LoVo (cell line): ENCODE measurements around the gene SLC13A3.

Source experiments
- DNase-seq: peaks from one replicate; pipeline ENCODE4 v3.0.0-alpha.2; 2016; ENCODE audit warnings: low spot score

Gene SLC13A3

DNA sequence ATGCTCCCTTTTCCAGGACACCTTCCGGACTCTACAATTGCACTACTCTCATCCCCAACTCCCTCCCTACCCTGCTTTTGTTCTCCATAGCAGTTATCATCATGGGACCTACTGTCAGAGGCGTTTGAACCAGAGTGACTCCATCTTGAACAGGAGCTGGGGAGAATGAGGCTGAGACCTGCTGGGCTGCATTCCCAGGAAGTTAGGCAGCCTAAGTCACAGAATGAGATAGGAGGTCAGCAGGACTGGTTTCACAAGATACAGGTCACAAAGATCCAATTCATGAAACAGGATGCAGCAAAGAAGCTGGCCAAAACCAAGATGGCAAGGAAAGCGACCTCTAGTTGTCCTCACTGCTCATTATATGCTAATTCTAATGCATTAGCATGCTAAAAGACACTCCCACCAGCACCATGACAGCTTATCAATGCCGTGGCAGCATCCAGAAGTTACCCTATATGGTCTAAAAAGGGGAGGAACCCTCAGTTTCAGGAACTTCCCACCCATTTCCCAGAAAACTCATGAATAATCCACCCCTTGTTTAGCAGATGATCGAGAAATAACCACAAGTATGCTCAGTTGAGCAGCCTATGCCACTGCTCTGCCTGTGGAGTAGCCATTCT is 15.6 kb downstream of the SLC13A3 start:
- DNase-seq, result no peak

DNA sequence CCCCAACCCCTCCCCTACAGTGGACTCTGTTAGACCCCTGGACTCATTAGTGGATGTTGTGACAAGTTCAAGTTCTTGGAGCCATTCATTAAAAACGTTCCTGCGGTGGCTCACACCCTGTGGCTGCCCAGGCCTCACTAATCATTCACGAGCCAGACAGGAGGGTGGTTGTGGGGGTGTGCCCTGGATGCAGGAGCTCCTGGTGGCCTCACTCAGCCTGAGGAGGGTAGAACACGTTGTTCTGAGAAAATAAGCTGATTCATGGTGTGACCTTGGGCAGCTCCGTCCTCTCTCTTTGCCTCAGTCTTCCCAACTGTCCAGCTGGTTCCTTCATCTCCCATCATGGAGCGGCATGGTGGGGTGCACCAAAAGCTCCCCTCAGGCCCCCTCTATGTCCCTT is 16.7 kb downstream of the SLC13A3 start:
- no peak for DNase-seq

DNA sequence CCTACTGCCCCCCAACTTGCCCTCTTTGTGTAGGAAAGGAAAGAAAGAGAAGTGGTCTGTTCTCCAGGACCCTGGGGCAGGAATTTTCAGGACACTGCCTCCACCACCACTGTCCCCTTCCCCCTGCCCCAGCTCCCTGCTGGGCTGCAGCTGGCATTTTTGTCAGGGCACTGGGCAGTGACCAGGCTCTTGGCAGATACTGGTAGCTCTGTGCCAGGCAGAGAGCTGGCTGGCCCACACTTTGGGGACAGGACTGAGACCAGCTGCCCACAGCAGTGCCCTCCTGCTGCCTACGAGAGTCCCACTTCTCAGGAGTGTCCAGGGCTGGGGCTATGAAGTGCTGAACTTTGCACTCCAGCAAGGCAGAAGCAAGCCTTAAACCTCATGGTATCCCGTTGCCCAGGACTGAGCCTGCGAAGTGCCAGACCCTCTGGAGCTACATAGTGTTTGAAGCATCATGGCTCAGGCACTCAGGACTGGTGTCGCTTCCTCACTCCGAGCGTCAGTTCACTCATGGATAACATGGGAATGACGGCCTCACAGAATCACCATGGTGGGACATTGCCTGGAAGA is 19.3 kb downstream of the SLC13A3 start:
- DNase-seq, result no peak

DNA sequence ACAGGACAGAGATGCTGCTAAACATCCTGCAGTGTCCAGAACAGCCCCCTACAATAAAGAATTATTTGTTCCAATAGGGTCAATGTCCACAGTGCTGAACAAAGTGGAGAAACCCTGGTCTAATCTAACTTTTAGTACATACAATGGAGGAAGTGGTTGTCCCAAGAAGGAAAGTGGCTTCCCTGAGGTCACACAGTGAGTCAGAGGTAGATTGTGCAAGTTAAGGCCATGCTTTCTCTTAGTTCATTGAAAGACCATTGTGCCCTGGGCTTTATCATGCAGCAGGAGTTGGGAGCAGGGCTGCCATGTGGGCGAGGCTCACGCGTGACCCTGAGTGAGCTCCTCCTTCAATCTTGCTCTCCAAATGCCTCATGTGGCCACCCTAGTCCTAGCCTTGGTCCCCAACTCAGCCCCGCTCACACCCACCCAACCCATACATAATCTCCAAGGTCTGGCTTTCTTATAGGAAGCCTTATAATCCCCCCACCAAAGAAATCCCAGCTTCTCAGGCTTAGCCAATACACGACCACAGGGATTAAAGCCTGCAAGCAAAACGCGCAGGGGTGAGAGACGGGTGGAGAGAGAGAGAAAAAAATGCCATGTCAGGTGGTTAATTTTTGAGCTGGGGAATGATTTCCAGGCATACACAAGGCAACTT is 19.9 kb downstream of the SLC13A3 start:
- peak; percentile 1 for DNase-seq

DNA sequence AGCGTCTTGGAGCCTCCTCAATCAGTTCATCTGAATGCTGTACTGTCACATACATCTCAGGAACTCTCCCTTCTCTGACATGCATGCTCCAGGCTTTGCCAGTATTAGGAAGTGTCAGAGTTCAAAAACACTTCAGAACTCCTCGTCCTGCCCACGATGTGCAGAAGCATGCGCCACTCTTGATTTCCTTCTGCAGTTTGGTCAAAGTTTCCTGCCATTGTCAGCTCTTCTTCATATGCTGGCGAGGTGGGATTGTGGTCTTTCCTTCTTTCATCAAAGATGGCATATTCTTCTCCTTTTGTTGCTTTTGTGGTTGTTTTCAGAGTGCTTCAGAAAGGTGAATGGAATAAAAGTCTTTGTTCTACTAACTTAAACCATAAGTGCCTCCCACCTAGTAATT is 21.0 kb downstream of the SLC13A3 start:
- DNase-seq, result no peak

DNA sequence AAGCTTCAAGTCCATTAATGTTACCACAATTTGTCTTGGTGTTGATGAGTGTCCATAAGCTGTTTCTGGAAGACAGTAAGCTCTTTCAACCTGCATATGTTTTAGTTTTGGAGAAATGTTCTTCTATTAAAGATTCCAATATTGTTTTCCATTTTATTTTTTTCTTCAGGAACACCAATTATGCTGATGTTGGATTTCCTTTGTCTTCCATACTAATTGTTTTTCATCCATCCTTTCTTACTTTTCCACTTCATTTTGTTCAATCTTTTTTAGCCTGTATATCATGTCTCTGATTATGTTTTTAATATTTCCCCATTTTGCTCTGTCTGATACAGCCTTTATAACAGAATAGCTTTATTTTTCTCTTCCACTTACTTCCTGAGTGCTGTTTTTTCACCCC is 21.9 kb downstream of the SLC13A3 start:
- DNase-seq, result no peak

DNA sequence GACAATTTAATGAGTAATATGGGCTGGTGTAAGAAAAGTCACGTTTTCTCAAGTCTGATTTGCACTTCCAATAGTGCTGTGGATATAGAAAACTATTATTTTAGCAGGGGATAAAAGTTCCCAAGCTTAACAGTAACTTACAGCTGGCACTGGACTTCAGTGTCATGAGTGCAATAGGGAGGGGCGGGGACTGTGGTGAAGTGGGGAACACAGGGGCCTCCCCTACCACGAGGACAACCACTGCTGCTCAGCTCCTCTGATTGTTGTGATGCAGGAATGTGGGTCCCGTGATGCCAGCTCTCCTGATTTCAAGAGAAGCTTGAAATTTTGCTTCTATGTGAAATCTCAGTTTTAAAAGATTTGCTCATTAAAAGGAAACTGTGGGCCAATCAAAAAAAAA is 24.0 kb downstream of the SLC13A3 start:
- DNase-seq, result no peak

DNA sequence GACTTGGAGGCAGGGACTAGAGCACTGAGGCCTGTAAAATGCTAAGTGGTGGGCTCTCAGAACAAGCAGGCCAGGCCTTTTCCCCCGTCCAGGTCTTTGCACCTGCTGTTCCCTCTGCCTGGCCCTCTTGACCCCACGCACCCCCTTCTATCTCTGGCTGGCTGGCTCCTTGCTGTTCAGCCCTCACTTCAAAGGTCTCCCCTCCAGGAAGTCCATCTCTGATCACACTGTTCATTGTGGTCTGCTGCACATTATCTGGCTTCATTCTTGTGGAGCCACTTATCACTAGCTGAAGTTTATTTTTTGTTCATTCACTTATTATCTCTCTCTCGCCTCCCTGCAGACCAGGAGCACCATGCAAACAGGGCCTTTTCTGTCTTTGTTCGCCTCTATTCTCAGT is 24.5 kb downstream of the SLC13A3 start:
- no peak for DNase-seq

DNA sequence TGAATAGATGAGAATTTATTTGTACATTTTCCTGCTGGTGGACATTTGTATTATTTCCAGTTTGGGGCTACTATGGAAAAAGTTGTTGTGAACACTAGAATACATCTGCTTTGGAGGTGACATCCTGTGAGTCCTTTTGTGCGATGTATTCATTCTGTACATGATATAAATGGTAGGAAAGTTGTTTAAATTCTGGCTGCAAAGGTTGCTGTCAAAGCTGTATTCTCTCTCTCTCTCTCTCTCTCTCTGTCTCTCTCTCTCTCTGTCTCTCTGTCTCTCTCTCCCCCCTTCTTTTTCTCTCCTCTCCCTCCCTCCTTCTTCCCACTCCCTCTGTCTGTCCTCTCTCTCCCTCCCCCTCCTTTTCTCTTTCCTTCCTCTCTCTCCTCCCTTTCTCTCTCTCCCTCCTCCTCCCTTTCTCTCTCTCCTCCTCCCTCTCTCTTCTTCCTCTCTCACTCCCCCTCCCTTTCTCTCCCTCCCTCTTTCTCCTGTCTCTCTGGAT is 25.3 kb downstream of the SLC13A3 start:
- DNase-seq, result no peak

DNA sequence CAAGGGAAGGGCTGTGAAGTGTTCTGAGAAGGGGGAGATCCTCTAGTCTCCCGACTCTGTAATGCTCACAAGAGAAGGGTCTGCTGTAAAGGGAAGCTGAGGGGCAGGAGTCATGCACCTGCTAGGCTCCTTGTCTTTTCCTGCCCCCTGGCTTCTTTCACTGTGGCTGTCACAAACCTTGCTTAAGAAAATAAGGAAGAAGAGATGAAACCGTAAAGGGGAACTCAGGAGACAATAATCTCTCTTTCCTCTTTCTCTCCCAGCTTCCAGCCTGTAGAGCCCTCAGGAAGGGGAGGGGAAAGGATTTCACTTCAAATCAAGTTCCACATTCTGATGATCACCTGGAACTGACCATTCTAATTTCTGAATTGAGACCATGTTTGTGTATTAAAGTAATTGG is 26.3 kb downstream of the SLC13A3 start:
- no peak for DNase-seq

DNA sequence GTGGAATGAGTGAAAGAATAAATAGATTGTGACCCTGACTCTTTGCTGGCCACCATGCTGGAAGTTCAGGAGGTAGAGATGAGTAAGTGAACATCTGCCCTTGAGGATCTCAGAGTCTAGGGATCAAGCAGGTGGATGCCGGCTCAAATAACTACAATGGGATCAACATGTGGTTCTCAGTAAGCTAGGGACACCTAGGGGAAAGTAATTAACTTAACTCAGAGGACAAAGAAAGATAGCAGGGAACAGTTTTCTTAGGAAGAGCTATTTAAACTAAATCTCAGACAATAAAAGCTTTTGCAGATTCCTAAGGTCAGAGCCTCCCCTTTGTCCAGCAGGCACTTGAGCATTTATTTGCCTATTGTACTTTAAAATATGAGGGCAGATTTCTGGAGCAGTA is 29.1 kb downstream of the SLC13A3 start:
- no peak for DNase-seq

DNA sequence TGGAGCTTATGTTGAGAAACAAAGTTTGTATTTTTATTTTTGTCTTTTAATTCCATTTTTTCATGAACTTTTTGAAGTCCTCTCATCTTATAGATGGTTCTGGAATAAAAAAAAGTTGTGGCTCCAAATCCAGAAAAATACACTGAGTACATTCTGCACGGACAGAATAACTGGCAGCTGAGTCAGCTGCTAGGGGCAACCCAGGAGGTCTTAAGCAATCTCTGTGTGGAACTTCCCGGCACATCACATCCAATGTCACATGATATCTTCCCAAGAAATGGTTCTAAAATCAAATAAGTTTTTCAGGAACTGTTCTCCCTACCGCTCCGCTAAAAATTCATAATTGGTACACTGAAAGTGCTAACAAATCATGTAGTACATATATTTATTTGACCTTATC is 29.8 kb downstream of the SLC13A3 start:
- no peak for DNase-seq

DNA sequence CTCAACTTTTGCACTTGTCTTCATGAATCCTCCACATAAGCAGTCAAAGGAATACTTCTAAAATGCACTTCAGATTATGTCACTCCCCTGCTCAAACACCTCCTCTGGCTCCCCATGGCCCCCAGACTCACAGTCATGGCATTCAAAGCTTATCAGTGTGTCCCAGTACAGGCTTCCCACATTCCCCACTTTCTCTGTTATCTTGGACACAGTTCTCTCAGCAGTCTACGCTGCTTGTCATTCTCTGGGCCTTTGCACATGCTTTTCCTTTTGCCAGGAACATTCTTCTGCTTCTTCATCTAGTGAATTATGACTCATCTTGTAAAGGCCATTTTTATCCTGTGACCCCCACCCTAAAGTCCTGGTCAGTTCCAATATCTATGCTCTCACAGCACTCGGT is 31.8 kb downstream of the SLC13A3 start:
- no peak for DNase-seq

DNA sequence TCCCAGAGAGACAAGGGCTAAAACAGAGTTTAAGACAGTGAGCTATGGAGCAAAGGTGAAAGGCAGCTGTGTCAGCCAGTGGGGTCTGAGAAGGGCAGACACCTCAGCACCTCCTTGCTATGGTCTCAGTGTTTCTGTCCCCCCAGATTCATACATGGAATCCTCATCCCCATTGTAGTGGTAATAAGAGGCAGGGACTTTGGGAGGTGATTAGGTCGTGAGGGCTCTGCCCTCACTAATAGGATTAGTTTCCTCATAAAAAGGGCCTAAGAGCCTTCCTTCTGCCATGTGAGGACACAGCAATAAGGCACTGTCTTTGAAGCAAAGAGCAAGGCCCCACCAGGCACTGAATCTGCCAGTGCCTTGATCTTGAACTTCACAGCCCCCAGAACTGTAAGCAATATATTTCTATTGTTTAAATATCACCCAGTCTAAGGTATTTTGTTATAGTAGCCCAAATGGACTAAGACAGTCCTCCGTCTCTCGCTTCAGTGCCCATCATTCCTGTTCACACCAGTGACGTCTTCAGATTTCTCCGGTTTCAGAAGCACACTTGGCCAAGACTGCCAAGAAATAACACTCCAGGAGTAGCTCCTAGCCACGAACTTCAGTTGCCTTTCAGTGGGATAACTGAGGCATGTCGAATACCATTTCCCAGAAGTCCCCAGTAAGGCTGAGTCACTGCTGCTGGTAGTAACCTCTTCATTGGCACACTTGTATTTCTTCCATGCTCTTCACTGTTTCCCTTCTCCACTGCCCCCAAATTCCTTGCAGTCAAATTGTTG is 32.8 kb downstream of the SLC13A3 start:
- no peak for DNase-seq

DNA sequence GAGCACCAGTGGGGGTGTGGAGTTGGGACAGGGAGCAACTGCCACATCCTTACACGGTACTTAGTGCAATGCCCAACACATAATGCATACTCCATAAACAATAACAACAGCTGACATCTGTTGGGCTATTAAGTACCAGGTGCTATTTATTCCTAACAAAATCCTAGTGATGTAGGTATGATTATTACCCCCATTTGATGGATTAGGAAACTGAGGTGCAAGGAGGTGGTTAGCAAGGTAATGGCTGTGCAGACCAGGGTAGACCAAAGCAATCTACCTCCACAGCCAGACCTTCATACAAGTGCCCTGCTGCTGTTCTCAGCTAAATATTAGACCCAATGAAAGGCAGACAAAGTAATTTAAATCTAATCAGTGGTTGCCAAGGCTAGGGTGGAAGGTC is 36.8 kb downstream of the SLC13A3 start:
- no peak for DNase-seq

DNA sequence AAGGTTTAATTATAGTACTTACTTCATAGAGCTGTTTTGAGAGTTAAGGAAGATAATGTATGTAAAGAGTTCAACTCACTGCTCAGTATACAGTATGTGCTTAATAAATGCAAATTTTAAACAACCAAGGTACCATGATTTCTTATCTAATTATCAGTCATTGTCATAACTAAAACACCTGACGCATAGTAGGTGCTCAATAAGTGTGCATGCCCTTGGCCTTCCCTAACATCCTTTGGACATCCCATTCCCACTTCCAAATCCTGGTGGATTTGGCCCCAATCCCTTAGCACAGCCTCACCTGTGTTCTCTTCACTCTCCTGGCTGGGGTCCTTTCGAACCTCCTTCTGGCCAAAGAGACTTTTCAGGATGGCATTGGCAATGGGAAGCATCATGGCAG is 41.1 kb downstream of the SLC13A3 start:
- DNase-seq, result no peak

DNA sequence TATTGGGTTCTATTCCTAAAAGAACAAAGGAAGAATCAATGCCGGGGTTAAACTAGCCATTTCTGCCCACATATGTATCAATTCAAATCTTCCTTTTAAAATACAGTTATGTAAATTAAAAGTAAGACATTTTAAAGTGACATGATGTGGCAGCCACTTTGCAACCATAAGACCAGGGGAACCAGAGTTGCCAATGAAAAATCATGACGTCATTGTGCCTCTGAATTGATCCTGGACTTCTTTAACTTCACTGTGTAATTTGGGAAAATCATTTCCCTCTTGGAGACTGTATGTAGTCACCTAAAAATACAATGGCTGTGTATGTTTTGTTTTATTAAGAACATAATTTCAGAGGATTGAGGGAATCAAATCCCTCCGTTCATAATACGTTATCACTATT is 42.2 kb downstream of the SLC13A3 start:
- no peak for DNase-seq

DNA sequence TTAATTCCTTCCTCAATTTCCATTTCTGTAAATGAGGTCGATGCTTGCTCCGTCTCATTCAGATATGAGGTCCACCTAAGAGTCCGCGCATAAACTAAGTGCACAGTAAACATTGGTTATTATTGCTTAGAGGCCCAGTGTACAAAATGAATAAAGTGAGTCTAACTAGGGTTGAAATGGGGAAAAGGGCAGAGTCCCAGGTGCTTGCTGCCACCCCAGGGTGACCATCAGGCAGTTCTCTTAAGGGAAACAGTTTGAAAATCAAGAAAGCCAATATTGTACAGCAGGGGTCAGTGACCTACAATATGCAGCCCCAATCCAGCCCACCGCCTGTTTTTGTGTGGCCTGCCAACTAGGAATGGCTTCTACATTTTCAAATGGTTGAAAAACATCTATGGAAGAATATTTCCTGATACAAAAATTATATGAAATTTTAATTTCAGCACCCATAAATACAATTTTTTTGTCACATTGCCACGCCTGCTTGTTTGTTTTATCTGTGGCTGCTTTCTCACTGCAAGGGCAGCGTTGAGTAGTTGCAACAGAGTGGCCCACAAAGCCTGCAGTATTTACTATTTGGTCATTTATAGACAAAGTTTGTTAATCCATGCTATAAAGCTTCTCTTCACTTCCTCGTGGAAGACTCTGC is 43.3 kb downstream of the SLC13A3 start:
- no peak for DNase-seq

DNA sequence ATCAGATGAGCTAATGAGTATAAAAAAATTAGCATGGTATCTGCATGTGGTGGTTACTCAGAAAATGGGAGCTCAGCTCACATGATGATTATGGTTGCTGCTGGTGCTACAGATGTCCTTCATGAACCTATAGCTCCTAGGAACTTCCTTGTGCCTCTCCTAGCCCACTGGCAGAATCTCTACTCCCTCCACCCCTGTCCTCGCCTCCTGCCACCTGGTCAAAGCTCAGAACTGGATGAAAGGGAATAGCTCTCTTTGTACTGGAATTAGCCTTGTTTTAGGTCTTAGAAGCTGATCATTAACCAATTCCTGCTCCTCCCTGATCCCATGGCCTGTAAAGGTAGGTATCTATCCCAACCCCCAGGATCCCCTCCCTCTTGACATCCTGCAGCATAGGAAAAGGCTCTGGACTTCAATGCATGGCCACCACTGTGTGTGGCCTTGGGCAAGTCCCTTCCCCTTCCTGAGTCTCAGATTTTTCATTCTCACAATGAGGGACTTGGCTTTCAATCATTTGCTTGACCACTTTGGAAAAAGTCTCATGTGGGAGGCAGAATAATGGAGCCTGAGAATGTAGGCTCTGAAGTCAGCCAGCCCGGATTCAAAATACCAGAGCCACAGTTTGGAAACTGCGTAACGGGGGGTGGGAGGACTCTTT is 43.9 kb downstream of the SLC13A3 start:
- no peak for DNase-seq

DNA sequence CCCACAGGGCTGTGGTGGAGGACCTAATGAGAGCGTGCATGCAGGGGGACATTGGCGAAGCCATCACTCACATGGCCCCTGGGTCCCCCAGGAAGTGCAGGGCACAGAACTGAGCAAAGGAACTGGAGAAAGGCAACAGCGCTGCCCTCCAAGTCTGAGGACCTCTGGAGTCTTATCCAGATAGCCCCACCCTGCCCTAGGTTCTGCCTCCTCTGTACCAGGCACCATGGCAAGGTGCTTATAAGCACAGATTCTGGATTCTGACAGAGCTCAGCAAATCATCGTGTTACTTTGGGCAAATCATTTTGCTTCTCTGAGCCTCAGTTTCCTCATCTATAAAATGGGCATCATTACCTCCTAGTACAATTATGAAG is 44.5 kb downstream of the SLC13A3 start:
- DNase-seq, result no peak

DNA sequence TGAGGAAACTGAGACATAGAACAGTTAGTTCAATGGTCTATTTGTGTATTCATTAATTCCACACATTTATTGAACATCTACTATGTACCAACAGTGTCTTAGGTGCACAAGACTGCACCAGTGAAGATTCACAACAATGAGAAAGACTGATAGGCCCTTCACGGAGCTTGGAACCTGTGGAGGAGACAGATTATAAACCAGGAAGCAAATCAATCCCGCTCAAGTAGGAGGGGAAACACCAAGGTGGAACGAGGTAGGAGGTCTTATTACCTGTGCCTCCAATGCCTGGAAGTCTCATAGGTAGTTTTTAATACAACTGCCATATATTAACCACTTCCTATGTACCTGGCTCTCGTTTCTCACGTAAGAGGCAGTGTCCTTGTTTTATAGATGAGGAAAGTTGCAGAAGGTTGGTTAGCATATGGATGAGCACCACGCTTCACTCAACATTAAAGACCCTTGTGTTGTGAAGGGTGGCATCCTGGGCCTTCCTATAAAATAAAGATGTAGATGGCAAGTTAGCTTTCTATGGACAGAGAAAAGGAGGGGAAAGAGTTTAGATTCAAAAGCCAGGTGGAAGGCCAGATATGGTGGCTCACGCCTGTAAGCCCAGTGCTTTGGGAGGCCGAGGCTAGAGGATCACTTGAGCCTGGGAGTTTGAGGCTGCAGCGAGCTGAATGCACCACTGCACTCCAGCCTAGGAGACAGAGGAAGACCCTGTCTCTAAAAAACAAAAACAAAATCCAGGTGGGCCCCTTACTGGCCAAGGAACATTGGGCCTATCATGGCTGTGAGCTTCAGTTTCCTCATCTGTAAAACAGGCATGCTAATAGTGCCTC is 45.1 kb downstream of the SLC13A3 start:
- no peak for DNase-seq
